ENCODE data around the gene GZMM.

GRCh38 chr19:494171-495080 is 49.4 kb upstream of the GZMM start:
- TF ChIP-seq, protein P1, sequence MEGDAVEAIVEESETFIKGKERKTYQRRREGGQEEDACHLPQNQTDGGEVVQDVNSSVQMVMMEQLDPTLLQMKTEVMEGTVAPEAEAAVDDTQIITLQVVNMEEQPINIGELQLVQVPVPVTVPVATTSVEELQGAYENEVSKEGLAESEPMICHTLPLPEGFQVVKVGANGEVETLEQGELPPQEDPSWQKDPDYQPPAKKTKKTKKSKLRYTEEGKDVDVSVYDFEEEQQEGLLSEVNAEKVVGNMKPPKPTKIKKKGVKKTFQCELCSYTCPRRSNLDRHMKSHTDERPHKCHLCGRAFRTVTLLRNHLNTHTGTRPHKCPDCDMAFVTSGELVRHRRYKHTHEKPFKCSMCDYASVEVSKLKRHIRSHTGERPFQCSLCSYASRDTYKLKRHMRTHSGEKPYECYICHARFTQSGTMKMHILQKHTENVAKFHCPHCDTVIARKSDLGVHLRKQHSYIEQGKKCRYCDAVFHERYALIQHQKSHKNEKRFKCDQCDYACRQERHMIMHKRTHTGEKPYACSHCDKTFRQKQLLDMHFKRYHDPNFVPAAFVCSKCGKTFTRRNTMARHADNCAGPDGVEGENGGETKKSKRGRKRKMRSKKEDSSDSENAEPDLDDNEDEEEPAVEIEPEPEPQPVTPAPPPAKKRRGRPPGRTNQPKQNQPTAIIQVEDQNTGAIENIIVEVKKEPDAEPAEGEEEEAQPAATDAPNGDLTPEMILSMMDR (IDR thresholded peaks at IDR 0.05): no peak
- TF ChIP-seq POLR2AphosphoS5 (IDR thresholded peaks at IDR 0.05) (no peak), POLR2A (IDR thresholded peaks at IDR 0.05) (no peak)
